Smooth muscle cell of trachea (primary cell): Measurements from ENCODE around the gene MTRFR. TPM values are rescaled to one million over a fixed set of nuclear protein-coding genes. Genes with fewer than 3 reads are reported as not detected.

Experiments
- total RNA-seq: library from RNA; depleted of rRNA; stranded (reverse); fragments of >200 nt; gene quantifications from 2 replicates; pipeline ENCODE4 v1.2.1, GENCODE V29; 2014

The MTRFR gene
- 7.8 and 13.8 TPM in 2 replicates for total RNA-seq

DNA sequence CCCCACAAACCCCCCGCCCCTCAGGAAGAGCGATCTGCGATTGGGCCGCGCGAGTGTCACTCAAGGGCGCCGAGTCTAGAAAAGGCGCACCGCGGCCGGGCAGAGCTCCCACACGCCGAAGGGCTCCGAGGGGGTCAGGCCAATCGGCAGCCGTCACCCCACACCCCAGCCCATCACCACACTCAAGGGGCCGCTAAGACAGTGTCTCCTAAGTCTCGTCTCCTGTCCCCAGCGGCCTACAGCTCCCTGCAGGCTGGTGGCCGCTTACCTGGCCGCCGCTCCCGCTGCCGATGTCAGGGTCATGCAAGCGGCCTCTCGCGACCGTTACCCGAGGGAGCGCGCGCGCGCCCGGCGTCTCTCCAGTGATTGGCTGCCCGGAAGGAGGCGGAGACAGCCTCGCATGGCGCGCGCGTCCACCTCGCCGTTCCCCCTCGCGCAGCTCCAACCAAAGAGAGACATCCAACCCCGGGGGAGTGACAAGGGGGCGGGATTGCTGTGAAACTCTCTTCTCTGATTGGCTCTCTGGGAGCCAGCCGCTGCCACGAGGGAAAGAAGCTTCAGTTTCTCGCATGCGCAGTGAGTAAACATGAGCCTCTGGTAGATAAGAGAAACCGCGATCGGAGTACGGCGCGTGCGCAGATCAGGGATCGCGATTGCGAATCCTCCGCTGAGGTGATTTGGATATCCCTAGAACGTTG is at the start of gene MTRFR, which contains the start of gene MPHOSPH9:
Gene MTRFR, plus strand, starts transcription at position 630 of the 698 bp plus-strand sequence. CDS start 20,239 bp downstream, outside the sequence.
Gene MPHOSPH9, minus strand, starts transcription at position 335 of the 698 bp plus-strand sequence. CDS start 2,777 bp downstream, outside the sequence.

Other genes with a start within 250 kb of the MTRFR start
- 16.3 and 16.5 TPM in 2 replicates for gene PITPNM2, start 82.3 kb upstream of the MTRFR start, total RNA-seq
- gene MPHOSPH9, start 295 bp upstream of the MTRFR start, total RNA-seq, result 31.3 and 69.8 TPM in 2 replicates
- 137 and 153 TPM in 2 replicates for gene CDK2AP1, start 38.4 kb downstream of the MTRFR start, total RNA-seq
- 23.7 and 30.5 TPM in 2 replicates for gene SBNO1, start 131.4 kb downstream of the MTRFR start, total RNA-seq
- gene KMT5A, start 150.7 kb downstream of the MTRFR start, total RNA-seq, result 56.3 and 61.2 TPM in 2 replicates
- gene RILPL2, start 203.2 kb downstream of the MTRFR start, total RNA-seq, result 3.8 and 4.0 TPM in 2 replicates
- 23.8 and 32.4 TPM in 2 replicates for gene SNRNP35, start 224.7 kb downstream of the MTRFR start, total RNA-seq